IMR-90 (cell line): ENCODE data around the gene FPR2. TPM values are rescaled to one million over a fixed set of nuclear protein-coding genes. Genes with fewer than 3 reads are reported as not detected.

Source experiments
- ATAC-seq: fragments of 200-7000 bp; cut with Tn5 transposase; 2 replicates; pipeline ENCODE4 v1.9.1; 2020; ENCODE audit warnings: low read depth, mild to moderate bottlenecking, moderate library complexity
- BruUV-seq: library from RNA; stranded (reverse); fragments of 400-500 nt; replicated peaks from 2 replicates; lab custom pipeline; 2021; lab: Mats Ljungman, UMichigan
- CTCF ChIA-PET: fragments of 300-600 bp; formaldehyde crosslinking; extraction: SDS; loops from one replicate; lab custom pipeline; 2021; ENCODE audit warnings: antibody characterized with exemption; lab: Yijun Ruan, JAX
- POLR2A ChIA-PET: fragments of 300-600 bp; sonication (Branson Sonifier 250); formaldehyde crosslinking; loops from one replicate; lab custom pipeline; 2022; ENCODE audit warnings: antibody characterized with exemption; ENCODE audit not compliant: unreplicated experiment; lab: Charles Lee
- DNase-seq: peaks from one replicate; pipeline ENCODE4 v3.0.0; 2013
- H2AFZ ChIP-seq: replicated peaks from 2 replicates; pipeline ENCODE3; 2013; ENCODE audit warnings: low read length, mild to moderate bottlenecking; ENCODE audit not compliant: poor library complexity
- H2AK5ac ChIP-seq: 2 replicates; pipeline ENCODE4 v1.6.1; 2013; ENCODE audit warnings: low read depth, low read length, inconsistent platforms
- H2AK9ac ChIP-seq: replicated peaks from 2 replicates; pipeline ENCODE3; 2013; ENCODE audit warnings: mild to moderate bottlenecking, low read depth, low read length, moderate library complexity; ENCODE audit not compliant: poor library complexity
- H2BK120ac ChIP-seq: 2 replicates; pipeline ENCODE4 v1.6.1; 2013; ENCODE audit warnings: low read depth, low read length, inconsistent platforms
- H2BK15ac ChIP-seq: 3 replicates; pipeline ENCODE4 v1.6.1; 2013; ENCODE audit warnings: low read depth, low read length, inconsistent platforms
- H2BK20ac ChIP-seq: 2 replicates; pipeline ENCODE4 v1.6.1; 2013; ENCODE audit warnings: low read depth, mild to moderate bottlenecking, inconsistent platforms, low read length, moderate library complexity
- H2BK5ac ChIP-seq: 2 replicates; pipeline ENCODE4 v1.6.1; 2013; ENCODE audit warnings: mild to moderate bottlenecking, low read depth, low read length, inconsistent platforms; ENCODE audit not compliant: poor library complexity, severe bottlenecking
- H3K14ac ChIP-seq: replicated peaks from 2 replicates; pipeline ENCODE4 v1.6.1; 2013; ENCODE audit warnings: low read depth, low read length, inconsistent platforms
- H3K18ac ChIP-seq: 2 replicates; pipeline ENCODE4 v1.6.1; 2013; ENCODE audit warnings: low read depth, low read length, control low read depth
- H3K23ac ChIP-seq: 2 replicates; pipeline ENCODE4 v1.6.1; 2013; ENCODE audit warnings: low read depth, low read length, inconsistent platforms
- H3K27ac ChIP-seq: 2 replicates; pipeline ENCODE4 v1.5.1; 2013; ENCODE audit warnings: mild to moderate bottlenecking, control low read depth, low read length; ENCODE audit not compliant: insufficient read depth
- H3K27me3 ChIP-seq: 2 replicates; pipeline ENCODE4 v1.6.1; 2013; ENCODE audit warnings: low read length; ENCODE audit not compliant: control insufficient read depth, insufficient read depth
- H3K36me3 ChIP-seq: 2 replicates; pipeline ENCODE4 v1.6.1; 2013; ENCODE audit warnings: low read length, mixed read lengths; ENCODE audit not compliant: control insufficient read depth, insufficient read depth
- H3K4ac ChIP-seq: 2 replicates; pipeline ENCODE4 v1.6.1; 2013; ENCODE audit warnings: low read depth, low read length, inconsistent platforms
- H3K4me1 ChIP-seq: 2 replicates; pipeline ENCODE4 v1.6.1; 2013; ENCODE audit warnings: low read length, mixed read lengths; ENCODE audit not compliant: control insufficient read depth, insufficient read depth
- H3K4me2 ChIP-seq: 2 replicates; pipeline ENCODE4 v1.6.1; 2013; ENCODE audit warnings: low read depth, mild to moderate bottlenecking, control low read depth, low read length, moderate library complexity
- H3K4me3 ChIP-seq: 2 replicates; pipeline ENCODE4 v1.5.1; 2013; ENCODE audit warnings: low read depth, mild to moderate bottlenecking, control low read depth, low read length, moderate library complexity; ENCODE audit not compliant: insufficient read depth
- H3K56ac ChIP-seq: 2 replicates; pipeline ENCODE4 v1.6.1; 2013; ENCODE audit warnings: low read length, inconsistent platforms; ENCODE audit not compliant: insufficient read depth; ENCODE audit errors: extremely low read depth
- H3K79me1 ChIP-seq, 2 experiments: 2 replicates each; pipeline ENCODE4 v1.6.1; 2013; ENCODE audit warnings: low read length in 2 of 2, inconsistent platforms in 1 of 2, low read depth in 1 of 2
- H3K9ac ChIP-seq: 2 replicates; pipeline ENCODE4 v1.6.1; 2013; ENCODE audit warnings: low read depth, low read length, control low read depth
- H3K9me1 ChIP-seq: 2 replicates; pipeline ENCODE4 v1.6.1; 2013; ENCODE audit warnings: low read length, inconsistent platforms; ENCODE audit not compliant: insufficient read depth
- H3K9me3 ChIP-seq: 2 replicates; pipeline ENCODE4 v1.6.1; 2013; ENCODE audit warnings: low read length; ENCODE audit not compliant: control insufficient read depth, insufficient read depth
- H4K20me1 ChIP-seq: 2 replicates; pipeline ENCODE4 v1.6.1; 2013; ENCODE audit warnings: low read length, inconsistent platforms; ENCODE audit not compliant: insufficient read depth
- H4K5ac ChIP-seq: 2 replicates; pipeline ENCODE4 v1.6.1; 2013; ENCODE audit warnings: mild to moderate bottlenecking, low read depth, low read length, control low read depth
- H4K8ac ChIP-seq, 2 experiments: 2 replicates each; pipeline ENCODE4 v1.6.1; 2013; ENCODE audit warnings: low read depth in 2 of 2, low read length in 2 of 2, control low read depth in 1 of 2, inconsistent platforms in 1 of 2
- H4K91ac ChIP-seq: 2 replicates; pipeline ENCODE4 v1.6.1; 2013; ENCODE audit warnings: low read depth, low read length, inconsistent platforms; ENCODE audit not compliant: insufficient read depth
- BHLHE40 ChIP-seq: fragments of 150-350 bp; IDR thresholded peaks from 2 replicates; pipeline ENCODE4 v1.6.1; 2016; ENCODE audit warnings: mild to moderate bottlenecking, low read depth, low read length
- CEBPB ChIP-seq: IDR thresholded peaks from 2 replicates; pipeline ENCODE4 v1.6.1; 2012; ENCODE audit warnings: low read depth, low read length, improper control_type of control experiment
- ELK1 ChIP-seq: fragments of 150-350 bp; IDR thresholded peaks from 2 replicates; pipeline ENCODE4 v1.6.1; 2016; ENCODE audit warnings: low read depth, mild to moderate bottlenecking, low read length, moderate library complexity, borderline replicate concordance
- FOS ChIP-seq: fragments of 150-350 bp; IDR thresholded peaks from 2 replicates; pipeline ENCODE4 v1.6.1; 2016; ENCODE audit warnings: low read depth, low read length
- MAFK ChIP-seq: IDR thresholded peaks from 2 replicates; pipeline ENCODE4 v1.6.1; 2012; ENCODE audit warnings: low read depth, low read length, improper control_type of control experiment
- MXI1 ChIP-seq: IDR thresholded peaks from 2 replicates; pipeline ENCODE4 v1.6.1; 2012; ENCODE audit warnings: low read depth, mild to moderate bottlenecking, low read length, moderate library complexity, borderline replicate concordance
- POLR2A ChIP-seq: IDR thresholded peaks from 2 replicates; pipeline ENCODE4 v1.6.1; 2012; ENCODE audit warnings: mild to moderate bottlenecking, low read depth, low read length
- RAD21 ChIP-seq: IDR thresholded peaks from 2 replicates; pipeline ENCODE4 v1.6.1; 2012; ENCODE audit warnings: low read length, improper control_type of control experiment
- RCOR1 ChIP-seq: IDR thresholded peaks from 2 replicates; pipeline ENCODE4 v1.6.1; 2012; ENCODE audit warnings: mild to moderate bottlenecking, low read length, improper control_type of control experiment; ENCODE audit not compliant: insufficient replicate concordance
- RFX5 ChIP-seq: IDR thresholded peaks from 2 replicates; pipeline ENCODE4 v1.8.0; 2012; ENCODE audit warnings: low read depth, mild to moderate bottlenecking, low read length, moderate library complexity
- WGBS, 2 experiments: methylation state at CpG; one replicate each; pipeline versions ENCODE4 v1.1.5 to v1.1.7; 2013; ENCODE audit warnings: missing lambda C conversion rate in 2 of 2; ENCODE audit not compliant: insufficient read length in 1 of 2; ENCODE audit errors: extremely low coverage in 2 of 2; 5-methylcytosine and 5-hydroxymethylcytosine counted together
- dilution Hi-C: fragments of 300-500 bp; cut with HindIII; formaldehyde crosslinking; loops from one replicate; pipeline ENCODE4 v1.14.3; 2018; ENCODE audit warnings: low sequenced_read_pairs; ENCODE audit not compliant: unreplicated experiment
- in situ Hi-C: fragments of 300-500 bp; cut with MboI; formaldehyde crosslinking; loops from 3 replicates; pipeline ENCODE4 v1.14.3; 2019; ENCODE audit warnings: low sequenced_read_pairs, inconsistent platforms, mixed read lengths
- intact Hi-C: fragments of 100-400 bp; cut with micrococcal nuclease; formaldehyde crosslinking; loops from 2 replicates; pipeline ENCODE4 v1.10.0; 2022
- polyA plus RNA-seq, 3 experiments: library from polyadenylated mRNA; depleted of rRNA; stranded (reverse); fragments of >200 nt; gene quantifications; 2 replicates each; pipeline ENCODE4 v1.2.3, GENCODE V29; 2012; ENCODE audit warnings: low replicate concordance in 1 of 3
- total RNA-seq: library from RNA; depleted of rRNA; stranded (reverse); fragments of >200 nt; gene quantifications from 2 replicates; pipeline ENCODE4 v1.2.3, GENCODE V29; 2012
- TF ChIP-seq, protein P1 (sequence below): fragments of 150-350 bp; IDR thresholded peaks from 2 replicates; pipeline ENCODE4 v1.6.1; 2017; ENCODE audit warnings: mild to moderate bottlenecking, antibody characterized with exemption, low read length, low read depth

FPR2 gene
- total and polyA plus RNA-seq, 2 of the 4 experiments (the other 2 are of a cell fraction): not detected

DNA sequence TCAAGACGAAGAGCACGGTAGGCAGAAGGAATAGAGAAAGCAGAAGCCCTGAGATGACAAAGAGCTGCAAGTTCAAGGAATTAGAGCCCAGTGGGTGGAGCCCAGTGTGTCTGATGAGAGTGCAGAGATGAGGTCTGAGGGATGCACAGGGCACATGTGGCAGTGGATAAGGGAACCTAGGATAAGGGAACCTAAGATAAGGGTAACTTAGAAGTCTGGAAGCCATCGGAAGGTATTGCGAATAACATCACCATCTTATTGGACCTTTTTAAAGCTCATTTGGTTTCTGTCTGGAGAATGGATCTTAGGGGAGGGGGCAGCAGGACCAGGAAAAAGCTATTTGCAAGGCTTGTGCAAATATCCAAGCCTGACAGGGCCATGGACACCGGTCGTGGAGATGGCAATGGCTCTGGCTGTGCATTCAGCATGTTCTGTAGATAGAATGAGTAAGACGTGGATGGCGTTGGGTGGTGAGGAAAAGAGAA lies 35.3 kb downstream of the FPR2 start:
- no peak overlapping the region for H2BK20ac ChIP-seq
- no peaks in the 10 kb centered on the region for H3K27me3 ChIP-seq
- in situ Hi-C loops: no loop called here
- no peak overlapping the region for H4K91ac ChIP-seq
- no peak overlapping the region for H3K56ac ChIP-seq
- H3K18ac ChIP-seq: no peak overlapping the region
- no peak overlapping the region for H2BK5ac ChIP-seq
- H3K4me1 ChIP-seq: peaks cover 5% of the 10 kb centered on the region
- TF ChIP-seq FOS: no peak
- no peak for TF ChIP-seq MXI1
- no peak for TF ChIP-seq CEBPB
- no peak for TF ChIP-seq RAD21
- TF ChIP-seq RFX5: no peak
- no peak for TF ChIP-seq ELK1
- no peak for TF ChIP-seq BHLHE40
- no peak for TF ChIP-seq RCOR1
- no peak for TF ChIP-seq POLR2A
- TF ChIP-seq, protein P1, sequence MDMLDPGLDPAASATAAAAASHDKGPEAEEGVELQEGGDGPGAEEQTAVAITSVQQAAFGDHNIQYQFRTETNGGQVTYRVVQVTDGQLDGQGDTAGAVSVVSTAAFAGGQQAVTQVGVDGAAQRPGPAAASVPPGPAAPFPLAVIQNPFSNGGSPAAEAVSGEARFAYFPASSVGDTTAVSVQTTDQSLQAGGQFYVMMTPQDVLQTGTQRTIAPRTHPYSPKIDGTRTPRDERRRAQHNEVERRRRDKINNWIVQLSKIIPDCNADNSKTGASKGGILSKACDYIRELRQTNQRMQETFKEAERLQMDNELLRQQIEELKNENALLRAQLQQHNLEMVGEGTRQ: no peak
- no peak for TF ChIP-seq MAFK
- no peak overlapping the region for H4K5ac ChIP-seq
- no peak overlapping the region for H3K14ac ChIP-seq
- no peak overlapping the region for H2BK120ac ChIP-seq
- dilution Hi-C loops: no loop called here
- H3K36me3 ChIP-seq: no peaks in the 10 kb centered on the region
- no peak overlapping the region for H3K4me3 ChIP-seq
- H3K27ac ChIP-seq: no peak overlapping the region
- H3K9ac ChIP-seq: no peak overlapping the region
- H2AK9ac ChIP-seq: no peak overlapping the region
- H4K20me1 ChIP-seq: no peaks in the 10 kb centered on the region
- CTCF ChIA-PET: interaction anchor here (0.8 kb wide), 1 partner anchor 18 kb away, joined by 3 read pairs; no protein-coding TSS in a partner anchor
- H2BK15ac ChIP-seq: no peak overlapping the region
- H2AK5ac ChIP-seq: no peak overlapping the region
- H3K79me1 ChIP-seq: no peaks in the 10 kb centered on the region
- no peak overlapping the region for H3K23ac ChIP-seq
- H4K8ac ChIP-seq: no peak overlapping the region
- no peak overlapping the region for H3K4ac ChIP-seq
- no TSS peak for BruUV-seq
- H3K4me2 ChIP-seq: no peak overlapping the region
- POLR2A ChIA-PET: no interaction called here
- no peaks in the 10 kb centered on the region for H3K9me1 ChIP-seq
- H3K9me3 ChIP-seq: peaks cover 2% of the 10 kb centered on the region; the same call in 1 of the 2 replicates
- no peak for DNase-seq
- no peak for ATAC-seq
- intact Hi-C loops: no loop called here
- no peak overlapping the region for H2AFZ ChIP-seq
- WGBS, 2 experiments: no CpG with 5 or more reads among the region's 8 CpGs
